ENCODE data around the gene MYLK.

DNA sequence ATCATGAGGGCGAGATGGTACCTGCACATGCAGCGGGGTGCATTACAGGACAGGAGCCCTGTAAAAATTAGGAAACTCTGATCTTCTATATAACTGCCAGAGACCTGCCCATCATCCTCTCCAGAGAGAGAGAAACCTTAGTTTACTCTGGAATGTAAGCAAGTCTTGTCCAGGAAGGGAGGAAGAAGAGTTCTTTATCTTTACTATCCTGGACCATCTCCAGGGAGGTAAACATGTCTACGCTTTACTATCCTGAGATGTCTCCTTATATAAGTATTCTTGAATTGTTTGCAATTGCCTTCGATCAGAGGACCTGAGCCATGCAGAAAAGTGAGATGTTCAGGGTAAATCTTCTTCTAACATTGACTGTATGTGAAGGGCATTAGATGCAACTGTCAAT is 286.6 kb downstream of the MYLK start:
- TF ChIP-seq, protein P1, sequence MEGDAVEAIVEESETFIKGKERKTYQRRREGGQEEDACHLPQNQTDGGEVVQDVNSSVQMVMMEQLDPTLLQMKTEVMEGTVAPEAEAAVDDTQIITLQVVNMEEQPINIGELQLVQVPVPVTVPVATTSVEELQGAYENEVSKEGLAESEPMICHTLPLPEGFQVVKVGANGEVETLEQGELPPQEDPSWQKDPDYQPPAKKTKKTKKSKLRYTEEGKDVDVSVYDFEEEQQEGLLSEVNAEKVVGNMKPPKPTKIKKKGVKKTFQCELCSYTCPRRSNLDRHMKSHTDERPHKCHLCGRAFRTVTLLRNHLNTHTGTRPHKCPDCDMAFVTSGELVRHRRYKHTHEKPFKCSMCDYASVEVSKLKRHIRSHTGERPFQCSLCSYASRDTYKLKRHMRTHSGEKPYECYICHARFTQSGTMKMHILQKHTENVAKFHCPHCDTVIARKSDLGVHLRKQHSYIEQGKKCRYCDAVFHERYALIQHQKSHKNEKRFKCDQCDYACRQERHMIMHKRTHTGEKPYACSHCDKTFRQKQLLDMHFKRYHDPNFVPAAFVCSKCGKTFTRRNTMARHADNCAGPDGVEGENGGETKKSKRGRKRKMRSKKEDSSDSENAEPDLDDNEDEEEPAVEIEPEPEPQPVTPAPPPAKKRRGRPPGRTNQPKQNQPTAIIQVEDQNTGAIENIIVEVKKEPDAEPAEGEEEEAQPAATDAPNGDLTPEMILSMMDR (IDR thresholded peaks at IDR 0.05) = no peak
- TF ChIP-seq POLR2A (IDR thresholded peaks at IDR 0.05) = no peak
